Measurements from ENCODE around the gene RABGAP1L. TPM values are rescaled to one million over a fixed set of nuclear protein-coding genes. Genes with fewer than 3 reads are reported as not detected.

RABGAP1L gene
- total and polyA plus RNA-seq, 10 of the 15 experiments (the other 5 are each of a cell fraction or from before 2014, with no cell fraction given), result 5.8 to 194 (median 113) TPM

- TF ChIP-seq CBFB (IDR thresholded peaks at IDR 0.05; ENCODE audit: low read depth) (peak; percentile 75), ZNF687 (IDR thresholded peaks at IDR 0.05) (no peak), RFX5 (IDR thresholded peaks at IDR 0.05; ENCODE audit: low read depth, low read length) (no peak), POLR2AphosphoS5 (IDR thresholded peaks at IDR 0.05; ENCODE audit: low read length) (0 out of 2 replicates have a peak, but pooled peaks have one; percentile 28), EED (IDR thresholded peaks at IDR 0.05; ENCODE audit: low read depth) (no peak), CHD4 (IDR thresholded peaks at IDR 0.05) (no peak), CBX5 (IDR thresholded peaks at IDR 0.05; ENCODE audit: low read depth) (peak; percentile 52; the same call in 1 of the 2 replicates), BRCA1 (IDR thresholded peaks at IDR 0.05; ENCODE audit: low read depth, low read length) (peak; percentile 20; the same call in 1 of the 2 replicates), FOXM1 (IDR thresholded peaks at IDR 0.05; ENCODE audit: low read depth, low read length) (peak; percentile 38; the same call in 1 of the 2 replicates), MAX (IDR thresholded peaks at IDR 0.05; ENCODE audit: low read depth, low read length) (no peak), PML (IDR thresholded peaks at IDR 0.05; ENCODE audit: low read length) (peak; percentile 77; the same call in 1 of the 2 replicates), EGR1 (IDR thresholded peaks at IDR 0.05; ENCODE audit: borderline replicate concordance in 1 of 2, low read depth in 2 of 2, low read length in 2 of 2) (peak in 1 of 2 experiments; percentile 29; a peak in 1 of 3 replicates), RBBP5 (conservative IDR thresholded peaks at IDR 0.05) (no peak), TARDBP (IDR thresholded peaks at IDR 0.05; ENCODE audit: borderline replicate concordance) (no peak), DPF2 (IDR thresholded peaks at IDR 0.05) (no peak), HCFC1 (IDR thresholded peaks at IDR 0.05; ENCODE audit: low read length) (no peak), PRDM15 (CRISPR knock-in tag; IDR thresholded peaks at IDR 0.05) (no peak), ESRRA (IDR thresholded peaks at IDR 0.05; ENCODE audit: low read length) (no peak), BACH1 (IDR thresholded peaks at IDR 0.05; ENCODE audit: borderline replicate concordance) (no peak), E2F8 (IDR thresholded peaks at IDR 0.05; ENCODE audit: low read depth, partially characterized antibody) (no peak), SUPT20H (IDR thresholded peaks at IDR 0.05; ENCODE audit: borderline replicate concordance, control insufficient read depth, low read depth, low read length) (no peak)
These were observed 45.5 kb downstream of the RABGAP1L start (continued) for GRCh38 chr1:174204697-174205308.

Measured in GM12878 (cell line).